ENCODE data around the gene CRKL.

CRKL gene

GRCh38 chr22:20982563-20982882, 65.3 kb downstream of the CRKL start:
- Histone ChIP-seq H3K4me1 (ENCODE audit: control extremely low read depth in 1 of 4, control insufficient read depth in 4 of 4, insufficient read depth in 4 of 4, low read length in 3 of 4) (peaks cover 9 to 38% (median 30%) of the 10 kb centered on the region in 4 experiments), H3K4me3 (ENCODE audit: control insufficient read depth in 1 of 7, extremely low read depth in 1 of 7, insufficient read depth in 4 of 7, low read depth in 2 of 7, low read length in 6 of 7) (peak overlapping the region; percentile 65 to 89 (median 87)), H3K27me3 (replicated peaks in 2 of 5; ENCODE audit: control insufficient read depth in 4 of 5, insufficient read depth in 5 of 5, low read length in 4 of 5) (no peaks in the 10 kb centered on the region), H3K27ac (ENCODE audit: insufficient read depth in 1 of 2, low read depth in 1 of 2, low read length in 2 of 2, poor library complexity in 1 of 2, severe bottlenecking in 2 of 2) (peak overlapping the region in 1 of 2 experiments; percentile 94), H3K36me3 (ENCODE audit: control insufficient read depth in 4 of 4, insufficient read depth in 4 of 4, low read length in 3 of 4) (peaks cover 0 to 21% (median 17%) of the 10 kb centered on the region in 4 experiments), H3K9me3 (ENCODE audit: control extremely low read depth in 1 of 5, control insufficient read depth in 4 of 5, insufficient read depth in 2 of 5, low read depth in 1 of 5, low read length in 4 of 5) (peaks cover 0 to 10% (median 0%) of the 10 kb centered on the region in 5 experiments)
- WGBS (ENCODE audit: insufficient coverage), result 2% methylated on average over 12 of the region's 12 CpGs
- no peak for DNase-seq
- ChIA-PET CTCF (interaction anchor here (0.6 to 4.1 kb wide), 10 partner anchors 8 to 137 kb away, joined by 3 to 12 read pairs (median 3); partner anchors contain the start of gene P2RX6), POLR2A (interaction anchor here (0.8 kb wide), 1 partner anchor 21 kb away, joined by 3 read pairs; no protein-coding TSS in a partner anchor)

DNA sequence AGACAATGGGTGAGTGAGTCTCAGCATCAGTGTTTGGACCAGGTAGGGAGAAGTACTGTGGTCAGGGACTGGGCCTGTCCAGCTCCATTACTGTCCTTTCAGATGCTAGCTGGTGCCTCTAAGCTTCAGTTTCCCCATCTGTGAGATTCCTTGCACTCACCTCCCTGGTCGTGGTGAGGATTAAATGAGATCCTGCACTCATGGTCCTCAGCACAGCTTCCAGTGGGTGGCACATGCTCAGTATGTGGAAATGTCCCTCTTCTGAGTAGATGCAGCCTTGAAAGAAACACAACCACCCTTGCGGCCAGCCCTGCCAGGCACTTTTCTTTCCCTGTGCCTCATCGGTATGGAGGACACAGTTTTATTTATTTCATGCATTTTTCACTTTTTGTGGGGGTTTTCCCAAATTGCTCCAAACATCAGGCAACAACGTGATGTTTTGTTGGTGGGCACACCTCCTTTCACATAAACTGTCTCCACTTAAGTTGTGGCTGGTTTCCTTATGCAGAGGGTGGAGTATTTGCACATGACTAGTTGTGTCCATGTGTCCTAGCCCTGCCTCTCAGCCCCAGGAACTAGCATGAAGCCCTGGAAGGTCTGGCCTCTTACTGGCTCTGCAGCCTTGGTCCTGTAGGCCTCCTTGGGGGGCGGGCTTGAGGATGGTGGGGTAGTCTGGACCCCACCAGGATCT, 66.0 kb downstream of the CRKL start:
- peak overlapping the region in 6 of 7 experiments; percentile 71 to 89 (median 87) for H3K4me3 ChIP-seq (ENCODE audit: control insufficient read depth in 1 of 7, extremely low read depth in 1 of 7, insufficient read depth in 4 of 7, low read depth in 2 of 7, low read length in 6 of 7)
- H3K27ac ChIP-seq (ENCODE audit: insufficient read depth in 1 of 2, low read depth in 1 of 2, low read length in 2 of 2, poor library complexity in 1 of 2, severe bottlenecking in 2 of 2), result peak overlapping the region in 1 of 2 experiments; percentile 94
- ChIA-PET POLR2A (no interaction called here), CTCF (interaction anchor here (1.2 to 4.1 kb wide), 2 partner anchors 8 to 60 kb away, joined by 3 to 12 read pairs; no protein-coding TSS in a partner anchor)
- peaks cover 0 to 9% (median 0%) of the 10 kb centered on the region in 5 experiments for H3K9me3 ChIP-seq (ENCODE audit: control extremely low read depth in 1 of 5, control insufficient read depth in 4 of 5, insufficient read depth in 2 of 5, low read depth in 1 of 5, low read length in 4 of 5)
- 93% methylated on average over 4 of the region's 5 CpGs for WGBS (ENCODE audit: insufficient coverage)
- H3K36me3 ChIP-seq (ENCODE audit: control insufficient read depth in 4 of 4, insufficient read depth in 4 of 4, low read length in 3 of 4), result peaks cover 2 to 28% (median 21%) of the 10 kb centered on the region in 4 experiments
- no peaks in the 10 kb centered on the region for H3K27me3 ChIP-seq (replicated peaks in 2 of 5; ENCODE audit: control insufficient read depth in 4 of 5, insufficient read depth in 5 of 5, low read length in 4 of 5)
- H3K4me1 ChIP-seq (ENCODE audit: control extremely low read depth in 1 of 4, control insufficient read depth in 4 of 4, insufficient read depth in 4 of 4, low read length in 3 of 4), result peaks cover 9 to 38% (median 30%) of the 10 kb centered on the region in 4 experiments
- DNase-seq, result no peak

DNA sequence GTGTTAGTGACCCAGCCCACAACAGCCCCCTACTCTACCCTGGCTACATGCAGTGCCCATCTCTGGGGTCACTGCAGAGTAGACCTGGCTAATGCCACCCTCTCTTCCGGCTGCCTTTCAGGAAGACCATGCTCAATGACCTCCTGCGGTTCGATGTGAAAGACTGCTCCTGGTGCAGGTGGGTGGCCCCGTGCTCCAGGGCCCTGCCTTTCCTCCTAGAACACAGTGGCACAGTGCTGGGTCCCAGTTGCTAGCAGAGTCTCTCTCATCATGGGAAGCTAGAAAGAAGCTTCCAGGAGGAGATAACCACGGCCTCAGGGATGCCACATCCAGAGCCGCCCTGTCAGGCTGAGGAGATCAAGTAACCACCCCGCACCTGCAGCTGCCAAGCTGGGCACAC, 68.5 kb downstream of the CRKL start:
- Histone ChIP-seq H3K4me3 (ENCODE audit: control insufficient read depth in 1 of 7, extremely low read depth in 1 of 7, insufficient read depth in 4 of 7, low read depth in 2 of 7, low read length in 6 of 7) (no peak overlapping the region), H3K36me3 (ENCODE audit: control insufficient read depth in 4 of 4, insufficient read depth in 4 of 4, low read length in 3 of 4) (peaks cover 2 to 44% (median 26%) of the 10 kb centered on the region in 4 experiments), H3K27me3 (replicated peaks in 2 of 5; ENCODE audit: control insufficient read depth in 4 of 5, insufficient read depth in 5 of 5, low read length in 4 of 5) (no peaks in the 10 kb centered on the region), H3K9me3 (ENCODE audit: control extremely low read depth in 1 of 5, control insufficient read depth in 4 of 5, insufficient read depth in 2 of 5, low read depth in 1 of 5, low read length in 4 of 5) (no peaks in the 10 kb centered on the region), H3K27ac (ENCODE audit: insufficient read depth in 1 of 2, low read depth in 1 of 2, low read length in 2 of 2, poor library complexity in 1 of 2, severe bottlenecking in 2 of 2) (no peak overlapping the region), H3K4me1 (ENCODE audit: control extremely low read depth in 1 of 4, control insufficient read depth in 4 of 4, insufficient read depth in 4 of 4, low read length in 3 of 4) (peaks cover 9 to 30% (median 24%) of the 10 kb centered on the region in 4 experiments)
- ChIA-PET POLR2A (no interaction called here), CTCF (no interaction called here)
- no peak for DNase-seq
- WGBS (ENCODE audit: insufficient coverage), result 95% methylated on average over 7 of the region's 7 CpGs

DNA sequence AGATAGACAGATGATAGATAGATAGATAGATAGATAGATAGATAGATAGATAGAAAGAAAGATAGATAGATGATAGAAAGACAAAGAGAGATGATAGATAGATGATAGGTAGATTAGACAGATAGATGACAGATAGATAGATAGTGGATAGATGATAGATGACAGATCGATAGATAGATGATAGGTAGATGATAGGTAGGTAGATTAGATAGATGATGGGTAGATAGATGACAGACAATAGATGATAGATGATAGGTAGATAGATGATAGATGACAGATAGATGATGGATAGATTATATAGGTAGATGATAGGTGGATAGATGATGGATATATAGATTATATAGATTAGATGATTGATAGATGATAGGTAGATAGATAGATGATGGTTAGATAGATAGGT, 69.2 kb downstream of the CRKL start:
- Histone ChIP-seq H3K4me1 (ENCODE audit: control extremely low read depth in 1 of 4, control insufficient read depth in 4 of 4, insufficient read depth in 4 of 4, low read length in 3 of 4) (peaks cover 6 to 24% (median 18%) of the 10 kb centered on the region in 4 experiments), H3K27me3 (replicated peaks in 2 of 5; ENCODE audit: control insufficient read depth in 4 of 5, insufficient read depth in 5 of 5, low read length in 4 of 5) (no peaks in the 10 kb centered on the region), H3K27ac (ENCODE audit: insufficient read depth in 1 of 2, low read depth in 1 of 2, low read length in 2 of 2, poor library complexity in 1 of 2, severe bottlenecking in 2 of 2) (no peak overlapping the region), H3K9me3 (ENCODE audit: control extremely low read depth in 1 of 5, control insufficient read depth in 4 of 5, insufficient read depth in 2 of 5, low read depth in 1 of 5, low read length in 4 of 5) (no peaks in the 10 kb centered on the region), H3K4me3 (ENCODE audit: control insufficient read depth in 1 of 7, extremely low read depth in 1 of 7, insufficient read depth in 4 of 7, low read depth in 2 of 7, low read length in 6 of 7) (no peak overlapping the region), H3K36me3 (ENCODE audit: control insufficient read depth in 4 of 4, insufficient read depth in 4 of 4, low read length in 3 of 4) (peaks cover 2 to 50% (median 29%) of the 10 kb centered on the region in 4 experiments)
- WGBS (ENCODE audit: insufficient coverage), result 92% methylated on average over 1 of the region's 1 CpG
- DNase-seq, result no peak
- ChIA-PET POLR2A (no interaction called here), CTCF (no interaction called here)

GRCh38 chr22:20987375-20987774, 70.2 kb downstream of the CRKL start:
- Histone ChIP-seq H3K4me3 (ENCODE audit: control insufficient read depth in 1 of 7, extremely low read depth in 1 of 7, insufficient read depth in 4 of 7, low read depth in 2 of 7, low read length in 6 of 7) (no peak overlapping the region), H3K27me3 (replicated peaks in 2 of 5; ENCODE audit: control insufficient read depth in 4 of 5, insufficient read depth in 5 of 5, low read length in 4 of 5) (no peaks in the 10 kb centered on the region), H3K9me3 (ENCODE audit: control extremely low read depth in 1 of 5, control insufficient read depth in 4 of 5, insufficient read depth in 2 of 5, low read depth in 1 of 5, low read length in 4 of 5) (no peaks in the 10 kb centered on the region), H3K4me1 (ENCODE audit: control extremely low read depth in 1 of 4, control insufficient read depth in 4 of 4, insufficient read depth in 4 of 4, low read length in 3 of 4) (peaks cover 4 to 16% (median 11%) of the 10 kb centered on the region in 4 experiments), H3K27ac (ENCODE audit: insufficient read depth in 1 of 2, low read depth in 1 of 2, low read length in 2 of 2, poor library complexity in 1 of 2, severe bottlenecking in 2 of 2) (no peak overlapping the region), H3K36me3 (ENCODE audit: control insufficient read depth in 4 of 4, insufficient read depth in 4 of 4, low read length in 3 of 4) (peaks cover 2 to 59% (median 37%) of the 10 kb centered on the region in 4 experiments)
- CTCF ChIA-PET, result no interaction called here
- DNase-seq, result no peak
- WGBS (ENCODE audit: insufficient coverage), result 99% methylated on average over 10 of the region's 14 CpGs
- POLR2A ChIA-PET, result no interaction called here

DNA sequence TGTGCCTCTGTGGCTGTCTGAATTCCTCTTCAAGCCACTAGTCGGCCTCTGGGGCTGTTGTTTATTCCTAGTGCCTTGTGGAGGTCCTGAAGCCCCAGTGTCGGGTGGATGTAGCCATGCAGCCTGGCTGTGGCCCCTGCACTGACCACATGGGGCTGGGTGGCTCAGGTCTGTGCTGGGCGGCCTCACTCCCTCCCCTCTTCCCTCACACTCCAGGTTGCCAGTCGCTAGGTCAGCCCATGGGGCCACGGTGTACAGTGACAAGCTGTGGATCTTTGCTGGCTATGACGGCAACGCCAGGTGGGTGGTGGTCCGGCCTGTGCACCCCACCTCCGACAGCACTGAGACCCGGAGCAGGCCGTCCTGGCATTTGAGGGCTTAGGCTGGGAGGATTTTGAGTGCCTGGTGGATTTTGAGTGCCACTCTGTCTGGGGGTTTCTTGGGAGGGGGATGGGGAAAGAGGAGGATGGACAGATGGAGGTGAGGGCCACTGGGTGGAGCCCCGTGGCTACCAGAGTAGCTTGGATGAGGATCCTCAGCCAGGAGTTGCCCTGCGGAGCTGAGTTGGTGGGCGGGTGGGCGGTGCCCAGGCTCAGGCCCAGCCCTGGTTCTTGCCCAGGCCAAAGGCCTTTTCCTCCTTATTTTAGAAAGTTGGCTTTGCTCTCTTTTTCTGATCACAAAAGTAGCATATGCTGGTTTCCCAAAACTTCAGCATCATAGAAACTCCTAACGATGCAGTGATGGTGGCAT, 71.5 kb downstream of the CRKL start:
- 98% methylated on average over 13 of the region's 16 CpGs for WGBS (ENCODE audit: insufficient coverage)
- no peak overlapping the region for H3K4me3 ChIP-seq (ENCODE audit: control insufficient read depth in 1 of 7, extremely low read depth in 1 of 7, insufficient read depth in 4 of 7, low read depth in 2 of 7, low read length in 6 of 7)
- DNase-seq, result no peak
- H3K27ac ChIP-seq (ENCODE audit: insufficient read depth in 1 of 2, low read depth in 1 of 2, low read length in 2 of 2, poor library complexity in 1 of 2, severe bottlenecking in 2 of 2), result no peak overlapping the region
- POLR2A ChIA-PET, result no interaction called here
- peaks cover 0 to 9% (median 2%) of the 10 kb centered on the region in 4 experiments for H3K4me1 ChIP-seq (ENCODE audit: control extremely low read depth in 1 of 4, control insufficient read depth in 4 of 4, insufficient read depth in 4 of 4, low read length in 3 of 4)
- H3K27me3 ChIP-seq (replicated peaks in 2 of 5; ENCODE audit: control insufficient read depth in 4 of 5, insufficient read depth in 5 of 5, low read length in 4 of 5), result no peaks in the 10 kb centered on the region
- CTCF ChIA-PET, result interaction anchor here (2.3 kb wide), 1 partner anchor 31 kb away, joined by 6 read pairs; no protein-coding TSS in a partner anchor
- H3K9me3 ChIP-seq (ENCODE audit: control extremely low read depth in 1 of 5, control insufficient read depth in 4 of 5, insufficient read depth in 2 of 5, low read depth in 1 of 5, low read length in 4 of 5), result no peaks in the 10 kb centered on the region
- peaks cover 2 to 67% (median 43%) of the 10 kb centered on the region in 4 experiments for H3K36me3 ChIP-seq (ENCODE audit: control insufficient read depth in 4 of 4, insufficient read depth in 4 of 4, low read length in 3 of 4)

All from common myeloid progenitor, CD34-positive (primary cell).